Lower leg skin (tissue), 3 donors: ENCODE results near the gene FGGY.
A peak's percentile ranks its signal among the peaks of the same experiment; 100 is the strongest.

Experiments used
- POLR2A ChIP-seq, 2 donors: fragments of 450-650 bp; IDR thresholded peaks; one replicate each; pipeline ENCODE4 v1.6.1; 2016 to 2017; ENCODE audit warnings: antibody characterized with exemption in 2 of 2, mild to moderate bottlenecking in 1 of 2, moderate library complexity in 1 of 2
- TF ChIP-seq, protein P1 (sequence below), 3 donors: fragments of 450-650 bp; IDR thresholded peaks; one replicate each; pipeline ENCODE4 v1.5.1; 2016; ENCODE audit warnings: antibody characterized with exemption in 3 of 3, mild to moderate bottlenecking in 3 of 3, moderate library complexity in 2 of 3

GRCh38 chr1:59296358-59297256, at the start of gene FGGY:
- TF ChIP-seq, protein P1, sequence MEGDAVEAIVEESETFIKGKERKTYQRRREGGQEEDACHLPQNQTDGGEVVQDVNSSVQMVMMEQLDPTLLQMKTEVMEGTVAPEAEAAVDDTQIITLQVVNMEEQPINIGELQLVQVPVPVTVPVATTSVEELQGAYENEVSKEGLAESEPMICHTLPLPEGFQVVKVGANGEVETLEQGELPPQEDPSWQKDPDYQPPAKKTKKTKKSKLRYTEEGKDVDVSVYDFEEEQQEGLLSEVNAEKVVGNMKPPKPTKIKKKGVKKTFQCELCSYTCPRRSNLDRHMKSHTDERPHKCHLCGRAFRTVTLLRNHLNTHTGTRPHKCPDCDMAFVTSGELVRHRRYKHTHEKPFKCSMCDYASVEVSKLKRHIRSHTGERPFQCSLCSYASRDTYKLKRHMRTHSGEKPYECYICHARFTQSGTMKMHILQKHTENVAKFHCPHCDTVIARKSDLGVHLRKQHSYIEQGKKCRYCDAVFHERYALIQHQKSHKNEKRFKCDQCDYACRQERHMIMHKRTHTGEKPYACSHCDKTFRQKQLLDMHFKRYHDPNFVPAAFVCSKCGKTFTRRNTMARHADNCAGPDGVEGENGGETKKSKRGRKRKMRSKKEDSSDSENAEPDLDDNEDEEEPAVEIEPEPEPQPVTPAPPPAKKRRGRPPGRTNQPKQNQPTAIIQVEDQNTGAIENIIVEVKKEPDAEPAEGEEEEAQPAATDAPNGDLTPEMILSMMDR (IDR thresholded peaks at IDR 0.05) = no peak
- peak in 1 of 2 donors; percentile 61 for TF ChIP-seq POLR2A (IDR thresholded peaks at IDR 0.05)
